Left lung (tissue), 10 donors: ENCODE measurements around the gene CLDN9. TPM values are rescaled to one million over a fixed set of nuclear protein-coding genes. Genes with fewer than 3 reads are reported as not detected.
A peak's percentile ranks its signal among the peaks of the same experiment; 100 is the strongest.

Experiments used
- ATAC-seq: fragments of 200-7000 bp; cut with Tn5 transposase; one replicate; pipeline ENCODE4 v1.9.1; 2020; ENCODE audit warnings: moderate library complexity
- DNase-seq, 4 donors: peaks; one replicate each; pipeline ENCODE4 v3.0.0-alpha.2; 2013 to 2020
- H3K27ac ChIP-seq, 2 donors: fragments of 200-600 bp; sonication (generic) in 1 of 2; one replicate each; pipeline versions ENCODE4 v1.5.0 to v1.8.0; 2020 to 2021
- H3K27me3 ChIP-seq, 2 donors: fragments of 200-600 bp; sonication (generic) in 1 of 2; one replicate each; pipeline versions ENCODE4 v1.5.0 to v1.8.0; 2020 to 2021
- H3K36me3 ChIP-seq, 2 donors: fragments of 200-600 bp; sonication (generic) in 1 of 2; one replicate each; pipeline versions ENCODE4 v1.5.0 to v1.8.0; 2020 to 2021
- H3K4me1 ChIP-seq, 2 donors: fragments of 200-600 bp; one replicate each; pipeline ENCODE4 v1.8.0; 2021
- H3K4me3 ChIP-seq, 2 donors: fragments of 200-600 bp; sonication (generic) in 1 of 2; one replicate each; pipeline versions ENCODE4 v1.5.0 to v1.8.0; 2020 to 2021; ENCODE audit warnings: mild to moderate bottlenecking in 1 of 2
- H3K9me3 ChIP-seq, 2 donors: fragments of 200-600 bp; sonication (generic) in 1 of 2; one replicate each; pipeline versions ENCODE4 v1.5.0 to v1.8.0; 2020 to 2021
- CTCF ChIP-seq, 2 donors: fragments of 200-600 bp; sonication (generic) in 1 of 2; IDR thresholded peaks; one replicate each; pipeline versions ENCODE4 v1.5.0 to v1.8.0; 2021; ENCODE audit warnings: antibody characterized with exemption in 2 of 2
- intact Hi-C, 2 donors: fragments of 100-400 bp; cut with DNase I; formaldehyde crosslinking; loops; one replicate each; pipeline versions ENCODE4 v1.11.2 to v1.14.2; 2022
- polyA plus RNA-seq, 6 donors: library from polyadenylated mRNA; unstranded; fragments of 120-200 nt; gene quantifications; one replicate each; pipeline ENCODE4 v1.2.1, GENCODE V29; 2013; ENCODE audit not compliant: insufficient read length in 6 of 6
- total RNA-seq, 2 donors: library from RNA; stranded (reverse); fragmentation: NEBNext Ultra II Directional; extraction: Animal tissue kit (Norgen Biotek cat#: 25700); gene quantifications; one replicate each; pipeline ENCODE4 v1.2.1, GENCODE V29; 2021
- donor health status: DM: no; HTN: yes; CAD: no.
- donor health status: DM: no; HTN: no; CAD: no.

Gene CLDN9
- total and polyA plus RNA-seq, 8 donors = 0.85 to 6.5 (median 5.8) TPM

GRCh38 chr16:3030222-3031212 is 17.8 kb downstream of the CLDN9 start:
- ATAC-seq (no peak), DNase-seq (no peak)
- no peak overlapping the region for H3K4me3 ChIP-seq
- H3K4me1 ChIP-seq = peaks cover 0 to 29% of the 10 kb centered on the region in 2 donors
- no peak for TF ChIP-seq CTCF (IDR thresholded peaks at IDR 0.05)
- H3K36me3 ChIP-seq = peaks cover 0 to 20% of the 10 kb centered on the region in 2 donors
- H3K27ac ChIP-seq = no peak overlapping the region
- intact Hi-C loops = no loop called here
- H3K9me3 ChIP-seq = no peaks in the 10 kb centered on the region
- peaks cover 35 to 73% of the 10 kb centered on the region in 2 donors for H3K27me3 ChIP-seq

DNA sequence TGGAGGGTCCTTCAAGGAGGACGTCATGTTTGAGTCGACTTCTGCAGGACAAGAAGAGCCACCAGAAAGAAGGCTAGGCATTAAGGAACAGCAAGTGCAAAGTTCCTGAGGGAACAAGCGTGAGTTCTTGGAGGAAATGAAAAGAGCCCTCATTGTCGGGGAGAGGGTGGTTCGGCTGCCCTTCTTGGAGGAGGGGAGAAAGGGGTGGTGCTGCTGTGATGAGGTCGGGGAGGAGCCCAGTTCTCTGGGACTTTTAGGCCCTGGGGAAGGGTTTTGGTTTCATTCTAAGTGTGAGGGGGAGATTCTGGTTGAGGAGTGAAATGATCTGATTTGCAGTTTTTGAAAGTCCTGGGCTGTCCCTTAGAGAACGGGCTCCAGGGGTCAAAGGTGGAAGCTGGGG is 19.9 kb downstream of the CLDN9 start:
- DNase-seq (no peak), ATAC-seq (no peak)
- H3K27me3 ChIP-seq = peaks cover 55 to 94% of the 10 kb centered on the region in 2 donors
- H3K27ac ChIP-seq = no peak overlapping the region
- H3K36me3 ChIP-seq = no peaks in the 10 kb centered on the region
- no peak overlapping the region for H3K4me3 ChIP-seq
- no peak for TF ChIP-seq CTCF (IDR thresholded peaks at IDR 0.05)
- peaks cover 0 to 43% of the 10 kb centered on the region in 2 donors for H3K4me1 ChIP-seq
- H3K9me3 ChIP-seq = no peaks in the 10 kb centered on the region
- intact Hi-C loops = no loop called here

DNA sequence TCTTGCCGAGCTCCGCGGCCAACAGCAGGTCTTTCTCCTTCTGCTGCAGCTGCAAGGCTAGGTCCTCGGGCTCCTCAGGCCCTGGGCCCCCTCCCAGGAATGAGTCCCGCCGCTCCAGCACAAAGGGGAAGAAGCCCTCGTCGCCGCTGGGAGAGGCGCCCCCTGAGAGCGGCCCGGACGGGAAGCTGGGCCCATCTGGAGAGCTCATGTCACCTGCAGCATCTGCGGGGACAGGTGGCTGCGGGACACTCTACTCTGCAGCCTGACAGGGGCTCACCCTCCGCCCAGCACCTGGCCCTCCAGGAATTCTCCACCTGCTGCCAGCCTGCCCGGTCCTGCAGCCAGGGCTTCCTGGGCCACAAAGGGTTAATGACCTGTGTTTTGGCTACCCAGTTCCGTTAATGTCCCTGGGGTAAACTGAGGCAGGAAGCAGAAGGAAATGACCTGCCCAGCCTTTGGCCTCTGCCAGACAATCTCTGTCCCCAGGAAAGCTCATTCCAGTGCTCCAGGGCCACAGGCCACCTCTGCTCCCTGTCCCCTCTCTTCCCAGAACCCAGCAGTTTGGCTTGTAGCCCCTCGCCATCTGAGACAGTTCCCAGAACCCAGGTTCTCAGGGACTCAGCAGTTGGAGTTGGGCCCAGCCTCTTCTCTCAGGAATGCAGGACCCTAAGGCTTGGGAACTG is 22.7 kb downstream of the CLDN9 start:
- no peak for TF ChIP-seq CTCF (IDR thresholded peaks at IDR 0.05)
- H3K4me1 ChIP-seq = peaks cover 0 to 19% of the 10 kb centered on the region in 2 donors
- H3K9me3 ChIP-seq = no peaks in the 10 kb centered on the region
- intact Hi-C loops = no loop called here
- H3K27ac ChIP-seq = no peak overlapping the region
- ATAC-seq (no peak), DNase-seq (peak in 1 of 4 donors; percentile 58)
- peaks cover 54 to 100% of the 10 kb centered on the region in 2 donors for H3K27me3 ChIP-seq
- H3K4me3 ChIP-seq = peak overlapping the region in 1 of 2 donors; percentile 40
- H3K36me3 ChIP-seq = no peaks in the 10 kb centered on the region

- intact Hi-C loops = no loop called here
- Histone ChIP-seq H3K36me3 (no peaks in the 10 kb centered on the region), H3K4me3 (peak overlapping the region; percentile 34 to 40), H3K9me3 (no peaks in the 10 kb centered on the region), H3K27ac (no peak overlapping the region), H3K4me1 (peaks cover 0 to 19% of the 10 kb centered on the region in 2 donors), H3K27me3 (peaks cover 49 to 100% of the 10 kb centered on the region in 2 donors)
- peak in 1 of 4 donors; percentile 90 for DNase-seq
- no peak for TF ChIP-seq CTCF (IDR thresholded peaks at IDR 0.05)
- ATAC-seq = peak; percentile 59
Observed at GRCh38 chr16:3035972-3036725, 23.4 kb downstream of the CLDN9 start.
